ENCODE measurements around the gene CRTC1. TPM values are rescaled to one million over a fixed set of nuclear protein-coding genes. Genes with fewer than 3 reads are reported as not detected.
A peak's percentile ranks its signal among the peaks of the same experiment; 100 is the strongest.

The CRTC1 gene
- total RNA-seq, 1 donor from 2014 or later = 15.5 TPM

DNA sequence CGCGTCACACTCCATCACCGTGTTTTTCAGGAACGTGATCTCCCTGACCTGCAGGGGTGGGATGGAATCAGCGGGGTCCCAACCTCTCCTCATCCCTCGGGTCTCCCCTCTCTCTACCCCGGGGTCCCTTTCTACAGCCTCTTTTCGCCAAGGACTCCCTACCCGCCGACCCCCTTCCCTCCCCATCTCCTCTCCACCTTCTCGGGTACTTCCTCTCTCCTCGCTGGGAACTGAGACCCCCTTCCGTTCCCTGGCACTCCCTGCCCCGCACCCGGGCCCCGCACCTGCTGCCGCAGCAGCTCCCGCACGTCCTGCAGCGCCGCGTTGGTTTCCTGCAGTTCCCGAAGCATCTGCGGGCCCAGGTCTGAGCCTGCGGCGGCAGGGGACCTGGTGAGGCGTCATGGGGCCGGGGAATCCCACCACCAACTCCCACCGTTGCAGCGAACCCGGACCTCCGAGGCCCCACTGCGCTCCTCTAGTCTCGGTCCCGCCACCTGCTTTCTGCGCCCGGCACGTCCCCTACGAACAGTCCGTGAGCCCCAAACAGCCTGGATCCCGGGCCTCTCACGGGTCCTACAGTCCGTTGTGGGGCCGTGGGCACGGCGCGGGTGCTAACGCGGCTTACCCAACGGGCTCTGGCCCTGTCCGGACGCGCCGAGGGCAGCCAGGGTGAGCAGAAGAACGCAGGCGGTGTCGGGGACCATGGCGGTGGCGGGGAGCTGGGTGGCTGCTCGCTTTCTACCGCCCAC is 107.3 kb downstream of the CRTC1 start, which contains the start of gene COMP:
Gene COMP, minus strand, starts transcription at position 740 of the 749 bp plus-strand sequence. Its CDS starts 36 bp downstream, at position 704.
- CTCF ChIA-PET = interaction anchor here (0.8 kb wide), 1 partner anchor 56 kb away, joined by 3 read pairs; no protein-coding TSS in a partner anchor
- peak; percentile 34 for DNase-seq
- ATAC-seq (ENCODE audit: low read depth) = peak; percentile 18
- Mint-ChIP-seq H3K27me3 (peaks cover 60% of the 10 kb centered on the region), H3K36me3 (ENCODE audit: low read depth) (no peaks in the 10 kb centered on the region), H3K4me1 (peaks cover 36% of the 10 kb centered on the region), H3K4me3 (peak within 1 kb of the TSS; percentile 82), H3K9me3 (no peaks in the 10 kb centered on the region), H3K27ac (peak within 1 kb of the TSS; percentile 69)
- intact Hi-C loops (cut with micrococcal nuclease) = loop anchor here (5.0 kb wide), 2 partner anchors 88 to 178 kb away; partner anchors contain the start of gene TMEM59L
- TF ChIP-seq CTCF (IDR thresholded peaks at IDR 0.05) = no peak
- POLR2A ChIA-PET = interaction anchor here (1.1 kb wide), 1 partner anchor 41 kb away, joined by 4 read pairs; the partner anchor contains the start of gene UPF1

DNA sequence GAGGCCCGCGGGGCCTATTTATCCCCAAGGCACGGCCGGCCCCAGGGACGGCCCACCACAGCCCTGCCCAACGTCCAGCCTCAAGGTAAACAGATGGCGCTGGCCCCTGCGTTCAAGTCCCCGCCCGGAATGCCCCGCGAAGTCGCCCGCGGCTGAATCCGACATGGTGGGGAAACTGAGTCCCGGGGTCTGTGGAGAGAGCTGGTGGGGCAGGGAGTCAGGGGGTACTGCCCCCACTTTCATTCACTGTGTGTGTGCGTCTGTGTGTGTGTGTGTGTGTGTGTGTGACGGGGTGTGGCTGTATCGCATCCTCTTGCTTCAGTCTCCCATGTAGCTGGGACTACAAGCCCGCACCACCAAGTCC is 107.8 kb downstream of the CRTC1 start:
- Mint-ChIP-seq H3K4me1 (peaks cover 32% of the 10 kb centered on the region), H3K27ac (no peak overlapping the region), H3K36me3 (ENCODE audit: low read depth) (no peaks in the 10 kb centered on the region), H3K27me3 (peaks cover 57% of the 10 kb centered on the region), H3K4me3 (no peak overlapping the region), H3K9me3 (no peaks in the 10 kb centered on the region)
- intact Hi-C loops (cut with micrococcal nuclease) = loop anchor here (5.0 kb wide), 2 partner anchors 89 to 179 kb away; partner anchors contain the start of gene TMEM59L
- ChIA-PET POLR2A (interaction anchor here (1.1 kb wide), 1 partner anchor 41 kb away, joined by 4 read pairs; the partner anchor contains the start of gene UPF1), CTCF (interaction anchor here (0.8 kb wide), 1 partner anchor 56 kb away, joined by 3 read pairs; no protein-coding TSS in a partner anchor)
- ATAC-seq (ENCODE audit: low read depth) = no peak
- no peak for TF ChIP-seq CTCF (IDR thresholded peaks at IDR 0.05)
- DNase-seq = no peak

GRCh38 chr19:18792661-18793060 is 109.2 kb downstream of the CRTC1 start:
- DNase-seq (no peak), ATAC-seq (ENCODE audit: low read depth) (no peak)
- Mint-ChIP-seq H3K36me3 (ENCODE audit: low read depth) (no peaks in the 10 kb centered on the region), H3K9me3 (no peaks in the 10 kb centered on the region), H3K4me3 (no peak overlapping the region), H3K4me1 (peaks cover 26% of the 10 kb centered on the region), H3K27ac (no peak overlapping the region), H3K27me3 (peaks cover 50% of the 10 kb centered on the region)
- TF ChIP-seq CTCF (IDR thresholded peaks at IDR 0.05) = no peak
- ChIA-PET CTCF (no interaction called here), POLR2A (no interaction called here)
- intact Hi-C loops (cut with micrococcal nuclease) = loop anchor here (5.0 kb wide), 2 partner anchors 90 to 180 kb away; partner anchors contain the start of gene TMEM59L

DNA sequence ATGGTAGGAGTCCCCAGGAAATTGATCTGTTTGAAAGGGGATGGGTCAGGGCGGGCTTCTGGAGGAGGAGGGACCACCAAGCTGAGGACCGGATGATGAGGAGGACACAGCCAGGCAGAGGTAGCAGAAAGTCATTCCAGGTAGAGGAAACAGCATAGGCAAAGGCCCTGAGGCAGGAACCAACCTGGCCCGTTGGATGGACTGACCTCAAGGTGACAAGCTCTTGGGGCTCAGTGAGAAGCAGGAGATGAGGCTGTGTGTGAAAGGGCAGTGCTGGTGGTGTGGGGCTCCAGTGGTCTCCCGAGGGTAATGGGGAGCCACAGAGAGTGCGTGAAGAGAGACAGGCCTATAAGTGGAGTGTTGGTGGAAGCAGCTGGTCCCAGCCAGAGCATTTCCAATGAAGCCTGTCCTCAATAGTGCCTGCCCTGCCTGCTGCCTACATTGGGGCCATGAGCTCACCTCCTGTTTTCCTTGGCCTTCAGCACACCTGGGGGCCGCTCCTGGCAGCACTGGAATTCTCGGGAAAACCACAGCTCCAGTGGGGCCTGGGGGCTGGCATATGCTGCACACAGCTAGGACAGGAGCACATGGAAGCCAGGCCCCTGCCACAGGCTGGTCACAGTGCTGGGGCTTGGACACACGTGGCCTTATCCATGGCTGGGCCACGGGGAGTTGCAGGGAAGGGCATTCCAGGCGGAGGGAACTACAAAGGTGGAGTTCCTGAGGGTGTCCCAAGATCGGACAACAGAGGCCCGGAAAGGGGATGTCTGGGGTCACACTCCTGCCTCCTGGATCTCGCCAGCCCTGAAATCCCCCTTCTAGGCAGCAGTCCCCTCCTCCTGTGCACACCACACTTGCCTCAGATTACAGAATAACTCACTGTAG is 109.9 kb downstream of the CRTC1 start:
- intact Hi-C loops (cut with micrococcal nuclease) = loop anchor here (5.0 kb wide), 2 partner anchors 91 to 181 kb away; partner anchors contain the start of gene TMEM59L
- Mint-ChIP-seq H3K27me3 (peaks cover 49% of the 10 kb centered on the region), H3K4me1 (peaks cover 22% of the 10 kb centered on the region), H3K27ac (no peak overlapping the region), H3K36me3 (ENCODE audit: low read depth) (no peaks in the 10 kb centered on the region), H3K4me3 (no peak overlapping the region), H3K9me3 (no peaks in the 10 kb centered on the region)
- ATAC-seq (ENCODE audit: low read depth) (no peak), DNase-seq (no peak)
- no peak for TF ChIP-seq CTCF (IDR thresholded peaks at IDR 0.05)
- CTCF ChIA-PET = no interaction called here
- POLR2A ChIA-PET = interaction anchor here (0.9 kb wide), 1 partner anchor 38 kb away, joined by 4 read pairs; the partner anchor contains the start of gene UPF1
